ENCODE results near the gene CHRNB1.

DNA sequence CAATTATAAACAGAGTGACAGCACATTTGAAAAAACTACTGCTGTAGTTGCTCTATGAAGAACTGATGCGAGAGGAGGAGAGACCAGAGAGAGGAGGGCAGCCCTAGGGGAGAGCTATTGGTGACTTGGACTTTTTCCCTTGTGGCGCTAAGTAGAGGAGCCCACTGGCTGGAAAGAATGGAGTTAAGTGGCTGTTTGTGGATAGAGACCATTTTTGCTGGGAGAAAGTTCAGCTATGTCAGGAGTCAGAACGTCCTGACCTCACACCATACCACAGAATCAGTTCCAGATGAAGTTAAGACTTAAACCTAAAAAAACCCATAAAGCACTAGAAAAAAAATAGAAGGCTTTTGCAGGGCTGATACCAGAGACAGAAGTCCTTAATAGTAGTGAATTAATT lies 41.3 kb downstream of the CHRNB1 start:
- no peak for TF ChIP-seq POLR2A (IDR thresholded peaks at IDR 0.05)
- TF ChIP-seq POLR2AphosphoS5 (IDR thresholded peaks at IDR 0.05) = no peak
- TF ChIP-seq, protein P1, sequence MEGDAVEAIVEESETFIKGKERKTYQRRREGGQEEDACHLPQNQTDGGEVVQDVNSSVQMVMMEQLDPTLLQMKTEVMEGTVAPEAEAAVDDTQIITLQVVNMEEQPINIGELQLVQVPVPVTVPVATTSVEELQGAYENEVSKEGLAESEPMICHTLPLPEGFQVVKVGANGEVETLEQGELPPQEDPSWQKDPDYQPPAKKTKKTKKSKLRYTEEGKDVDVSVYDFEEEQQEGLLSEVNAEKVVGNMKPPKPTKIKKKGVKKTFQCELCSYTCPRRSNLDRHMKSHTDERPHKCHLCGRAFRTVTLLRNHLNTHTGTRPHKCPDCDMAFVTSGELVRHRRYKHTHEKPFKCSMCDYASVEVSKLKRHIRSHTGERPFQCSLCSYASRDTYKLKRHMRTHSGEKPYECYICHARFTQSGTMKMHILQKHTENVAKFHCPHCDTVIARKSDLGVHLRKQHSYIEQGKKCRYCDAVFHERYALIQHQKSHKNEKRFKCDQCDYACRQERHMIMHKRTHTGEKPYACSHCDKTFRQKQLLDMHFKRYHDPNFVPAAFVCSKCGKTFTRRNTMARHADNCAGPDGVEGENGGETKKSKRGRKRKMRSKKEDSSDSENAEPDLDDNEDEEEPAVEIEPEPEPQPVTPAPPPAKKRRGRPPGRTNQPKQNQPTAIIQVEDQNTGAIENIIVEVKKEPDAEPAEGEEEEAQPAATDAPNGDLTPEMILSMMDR (IDR thresholded peaks at IDR 0.05) = no peak
